ENCODE results near the gene BSN. TPM values are rescaled to one million over a fixed set of nuclear protein-coding genes. Genes with fewer than 3 reads are reported as not detected.

Gene BSN
- total RNA-seq, 2 experiments from 2014 or later: 0.09 to 0.11 TPM

GRCh38 chr3:49607105-49607591 is 52.9 kb downstream of the BSN start:
- POLR2A ChIA-PET: no interaction called here
- intact Hi-C loops (cut with DNase I, micrococcal nuclease): no loop called here
- Mint-ChIP-seq H3K4me1 (peaks cover 16% of the 10 kb centered on the region), H3K27me3 (no peaks in the 10 kb centered on the region), H3K4me3 (no peak overlapping the region), H3K9me3 (ENCODE audit: low read depth) (no peaks in the 10 kb centered on the region), H3K27ac (no peak overlapping the region), H3K36me3 (ENCODE audit: low read depth) (no peaks in the 10 kb centered on the region)
- no peak for DNase-seq
- ATAC-seq: peak; percentile 10
- CTCF ChIA-PET: interaction anchor here (0.6 kb wide), 1 partner anchor 346 kb away, joined by 3 read pairs; no protein-coding TSS in a partner anchor

DNA sequence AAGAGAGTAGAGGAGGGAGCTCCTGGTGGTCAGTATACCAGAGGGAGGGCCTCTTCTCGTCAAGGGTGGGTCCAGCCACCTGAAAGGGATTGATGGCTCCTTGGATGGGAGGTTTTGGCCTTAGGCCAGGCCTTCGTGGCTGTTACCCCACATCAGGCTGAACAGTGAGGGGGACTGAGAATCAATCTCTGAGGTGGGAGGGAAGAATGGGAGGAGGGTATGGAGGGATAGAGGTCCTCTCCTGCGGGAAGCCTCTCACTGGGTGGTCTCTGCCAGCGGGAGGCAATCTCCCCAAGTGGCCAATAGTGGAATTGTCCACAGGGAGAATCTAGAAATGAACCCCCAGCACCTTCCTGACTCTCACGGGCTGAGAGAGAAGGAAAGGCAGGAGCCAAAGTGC is 53.5 kb downstream of the BSN start:
- intact Hi-C loops (cut with DNase I, micrococcal nuclease): no loop called here
- DNase-seq (no peak), ATAC-seq (no peak)
- Mint-ChIP-seq H3K27ac (no peak overlapping the region), H3K27me3 (no peaks in the 10 kb centered on the region), H3K4me3 (no peak overlapping the region), H3K4me1 (peaks cover 13% of the 10 kb centered on the region), H3K9me3 (ENCODE audit: low read depth) (no peaks in the 10 kb centered on the region), H3K36me3 (ENCODE audit: low read depth) (no peaks in the 10 kb centered on the region)
- ChIA-PET CTCF (interaction anchor here (0.6 kb wide), 1 partner anchor 345 kb away, joined by 3 read pairs; no protein-coding TSS in a partner anchor), POLR2A (no interaction called here)

DNA sequence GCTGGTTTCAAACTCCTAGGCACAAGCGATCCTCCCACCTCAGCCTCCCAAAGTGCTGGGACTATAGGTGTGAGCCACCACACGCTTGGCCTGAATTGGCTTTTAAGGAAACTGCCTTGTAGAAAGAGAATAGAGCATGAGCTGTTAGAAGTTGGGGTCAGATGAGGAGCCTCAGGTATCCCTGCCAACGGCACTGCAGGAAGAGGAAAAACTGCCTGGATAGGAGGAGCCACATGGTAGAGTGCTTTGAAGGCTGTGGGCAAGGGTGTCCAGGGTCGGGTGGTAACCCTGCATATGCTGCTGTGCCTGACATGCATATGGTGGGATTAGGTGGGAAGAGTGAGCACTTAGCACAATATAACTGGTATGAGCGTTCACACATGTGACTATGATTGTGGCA is 55.0 kb downstream of the BSN start:
- Mint-ChIP-seq H3K4me1 (peaks cover under 1% of the 10 kb centered on the region), H3K4me3 (no peak overlapping the region), H3K27me3 (no peaks in the 10 kb centered on the region), H3K36me3 (ENCODE audit: low read depth) (no peaks in the 10 kb centered on the region), H3K27ac (no peak overlapping the region), H3K9me3 (ENCODE audit: low read depth) (no peaks in the 10 kb centered on the region)
- ATAC-seq: no peak
- intact Hi-C loops (cut with DNase I, micrococcal nuclease): no loop called here
- DNase-seq: no peak
- CTCF ChIA-PET: interaction anchor here (0.7 kb wide), 1 partner anchor 1229 kb away, joined by 3 read pairs; no protein-coding TSS in a partner anchor
- POLR2A ChIA-PET: no interaction called here

DNA sequence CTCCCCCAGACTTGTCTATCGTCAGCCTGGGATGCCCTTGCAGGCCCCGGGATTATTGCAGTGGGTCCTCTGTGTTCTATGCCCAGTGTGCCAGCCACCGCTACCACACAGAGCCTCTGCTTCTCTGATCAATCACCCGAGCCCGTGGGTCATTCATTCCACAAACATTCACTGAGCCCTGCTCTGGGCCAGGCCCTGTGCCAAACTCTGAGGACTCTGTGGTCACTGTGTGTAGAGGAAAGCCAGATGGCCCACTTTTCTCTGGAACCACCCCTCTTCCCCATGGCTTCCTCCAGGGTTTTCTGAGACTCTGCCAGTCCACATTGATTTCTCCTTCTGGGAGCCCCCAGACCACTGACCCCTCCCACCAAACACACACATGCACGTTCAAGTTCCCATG is 55.5 kb downstream of the BSN start:
- H3K9me3 Mint-ChIP-seq (ENCODE audit: low read depth): no peaks in the 10 kb centered on the region
- intact Hi-C loops (cut with DNase I, micrococcal nuclease): no loop called here
- no peaks in the 10 kb centered on the region for H3K36me3 Mint-ChIP-seq (ENCODE audit: low read depth)
- CTCF ChIA-PET: interaction anchor here (0.7 kb wide), 1 partner anchor 176 kb away, joined by 3 read pairs; the partner anchor contains the start of gene IP6K1
- no peaks in the 10 kb centered on the region for H3K4me1 Mint-ChIP-seq
- no peak overlapping the region for H3K27ac Mint-ChIP-seq
- H3K27me3 Mint-ChIP-seq: no peaks in the 10 kb centered on the region
- POLR2A ChIA-PET: no interaction called here
- H3K4me3 Mint-ChIP-seq: no peak overlapping the region
- ATAC-seq (no peak), DNase-seq (no peak)

DNA sequence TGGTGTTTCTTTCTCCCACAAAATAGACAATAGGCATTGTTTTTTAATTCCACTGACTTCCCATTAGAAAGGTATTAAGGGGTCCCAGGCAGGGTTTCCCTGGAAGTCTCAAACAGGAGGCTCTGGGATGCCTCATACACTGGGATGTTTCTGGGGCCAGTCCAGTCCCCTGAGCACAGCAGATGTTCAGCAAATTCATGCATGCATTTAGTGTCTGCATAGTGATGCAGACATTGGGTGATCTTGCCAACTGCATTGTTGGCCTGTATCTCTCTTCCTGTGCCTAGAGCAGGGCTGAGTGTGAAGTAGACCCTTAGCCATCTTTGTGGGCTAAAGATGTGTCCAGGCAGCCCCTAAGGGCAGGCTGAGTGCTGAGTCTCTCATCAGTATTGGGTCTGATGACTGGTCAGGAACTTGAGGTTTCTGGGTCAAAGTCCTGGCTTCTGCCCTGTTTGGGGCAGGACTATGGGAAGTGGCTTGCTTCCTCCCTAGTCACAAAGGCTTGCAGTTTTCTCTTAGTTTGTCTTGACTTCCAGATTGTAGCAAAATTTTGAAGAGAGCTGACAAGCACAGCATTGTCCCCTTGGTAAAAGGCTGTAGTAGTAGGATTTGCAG is 56.5 kb downstream of the BSN start:
- no peak for ATAC-seq
- Mint-ChIP-seq H3K4me3 (no peak overlapping the region), H3K36me3 (ENCODE audit: low read depth) (no peaks in the 10 kb centered on the region), H3K27ac (no peak overlapping the region), H3K9me3 (ENCODE audit: low read depth) (no peaks in the 10 kb centered on the region), H3K27me3 (no peaks in the 10 kb centered on the region), H3K4me1 (no peaks in the 10 kb centered on the region)
- ChIA-PET CTCF (interaction anchor here (0.7 kb wide), 1 partner anchor 175 kb away, joined by 3 read pairs; the partner anchor contains the start of gene IP6K1), POLR2A (no interaction called here)
- intact Hi-C loops (cut with DNase I, micrococcal nuclease): no loop called here
- DNase-seq: no peak

GRCh38 chr3:49611291-49611690 is 57.0 kb downstream of the BSN start:
- Mint-ChIP-seq H3K4me1 (no peaks in the 10 kb centered on the region), H3K27ac (no peak overlapping the region), H3K4me3 (no peak overlapping the region), H3K36me3 (ENCODE audit: low read depth) (no peaks in the 10 kb centered on the region), H3K9me3 (ENCODE audit: low read depth) (no peaks in the 10 kb centered on the region), H3K27me3 (no peaks in the 10 kb centered on the region)
- intact Hi-C loops (cut with DNase I, micrococcal nuclease): no loop called here
- ATAC-seq: no peak
- CTCF ChIA-PET: interaction anchor here (0.8 kb wide), 1 partner anchor 162 kb away, joined by 3 read pairs; no protein-coding TSS in a partner anchor
- no peak for DNase-seq
- POLR2A ChIA-PET: no interaction called here

DNA sequence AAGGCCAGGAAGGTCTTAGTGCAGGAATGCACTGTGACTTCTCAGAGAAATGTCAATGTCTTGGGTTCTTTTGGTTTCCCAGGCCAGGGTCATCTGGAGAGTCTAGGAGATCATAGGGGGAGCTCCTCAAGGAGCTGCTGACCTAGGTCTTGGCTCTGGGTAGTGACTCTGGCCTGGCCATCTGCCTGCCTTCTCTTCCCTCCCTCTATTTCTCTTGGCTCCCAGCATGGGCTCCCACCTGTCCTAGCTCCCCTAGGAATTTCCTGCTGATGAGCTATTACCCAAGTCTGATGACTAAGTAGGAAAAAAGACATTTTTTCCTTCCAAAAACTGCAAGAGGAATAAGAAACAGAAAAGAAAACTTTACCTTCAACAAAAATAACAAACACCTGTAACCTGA is 57.4 kb downstream of the BSN start:
- DNase-seq (no peak), ATAC-seq (no peak)
- H3K9me3 Mint-ChIP-seq (ENCODE audit: low read depth): no peaks in the 10 kb centered on the region
- H3K27ac Mint-ChIP-seq: no peak overlapping the region
- no peak overlapping the region for H3K4me3 Mint-ChIP-seq
- intact Hi-C loops (cut with DNase I, micrococcal nuclease): no loop called here
- no peaks in the 10 kb centered on the region for H3K27me3 Mint-ChIP-seq
- H3K36me3 Mint-ChIP-seq (ENCODE audit: low read depth): no peaks in the 10 kb centered on the region
- ChIA-PET CTCF (interaction anchor here (0.8 kb wide), 1 partner anchor 163 kb away, joined by 3 read pairs; no protein-coding TSS in a partner anchor), POLR2A (no interaction called here)
- H3K4me1 Mint-ChIP-seq: no peaks in the 10 kb centered on the region

- Mint-ChIP-seq H3K4me3 (no peak overlapping the region), H3K4me1 (no peaks in the 10 kb centered on the region), H3K27me3 (no peaks in the 10 kb centered on the region), H3K9me3 (ENCODE audit: low read depth) (no peaks in the 10 kb centered on the region), H3K27ac (no peak overlapping the region), H3K36me3 (ENCODE audit: low read depth) (no peaks in the 10 kb centered on the region)
- intact Hi-C loops (cut with DNase I, micrococcal nuclease): no loop called here
- no peak for DNase-seq
- ATAC-seq: no peak
- ChIA-PET POLR2A (no interaction called here), CTCF (interaction anchor here (0.8 kb wide), 1 partner anchor 42 kb away, joined by 3 read pairs; no protein-coding TSS in a partner anchor)
Measured at GRCh38 chr3:49614936-49615335, 60.7 kb downstream of the BSN start.

DNA sequence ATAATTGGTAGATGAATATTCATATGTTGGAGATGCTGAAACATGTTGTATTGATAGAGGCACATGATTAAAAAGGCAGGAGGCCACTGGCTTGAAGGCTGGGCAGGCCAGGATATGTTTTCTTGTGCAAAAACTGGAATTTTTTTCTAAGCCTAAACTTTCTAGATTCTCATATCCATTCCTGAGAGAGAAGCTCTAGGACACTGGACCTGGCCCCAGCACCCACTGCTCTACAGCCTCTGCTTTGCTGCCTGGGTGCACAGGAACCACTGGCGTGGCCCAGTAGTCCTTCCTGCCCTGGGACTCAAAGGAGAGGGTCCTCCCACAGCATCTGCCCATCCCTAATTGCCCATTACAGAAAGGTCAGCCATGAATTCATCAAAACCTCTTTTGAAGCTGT is 61.8 kb downstream of the BSN start:
- no peak overlapping the region for H3K27ac Mint-ChIP-seq
- ChIA-PET POLR2A (no interaction called here), CTCF (no interaction called here)
- H3K4me1 Mint-ChIP-seq: no peaks in the 10 kb centered on the region
- ATAC-seq (no peak), DNase-seq (no peak)
- intact Hi-C loops (cut with DNase I, micrococcal nuclease): no loop called here
- no peaks in the 10 kb centered on the region for H3K27me3 Mint-ChIP-seq
- no peaks in the 10 kb centered on the region for H3K36me3 Mint-ChIP-seq (ENCODE audit: low read depth)
- no peaks in the 10 kb centered on the region for H3K9me3 Mint-ChIP-seq (ENCODE audit: low read depth)
- H3K4me3 Mint-ChIP-seq: no peak overlapping the region

DNA sequence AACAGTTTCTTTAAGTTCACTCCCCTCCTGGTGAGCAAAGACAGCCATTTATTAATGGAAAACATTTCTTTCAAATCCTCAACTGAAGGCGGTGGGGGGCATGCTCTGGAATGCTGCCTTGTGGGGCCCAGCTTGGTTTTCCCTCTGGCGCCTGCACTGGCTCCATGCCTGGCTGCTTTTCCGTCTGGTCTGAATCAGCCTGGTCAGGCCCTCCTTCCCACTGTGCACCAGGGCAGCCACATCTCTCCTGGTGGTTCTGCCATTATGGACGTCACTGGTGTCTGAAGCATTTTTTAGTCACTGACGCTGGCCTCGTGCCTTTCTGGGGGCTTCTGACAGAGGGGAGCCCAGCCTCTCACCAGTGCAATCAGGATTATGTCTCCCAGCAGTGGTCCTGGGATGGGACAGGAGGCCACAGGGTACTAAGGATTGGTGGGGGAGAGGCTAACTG is 62.2 kb downstream of the BSN start:
- ChIA-PET POLR2A (no interaction called here), CTCF (no interaction called here)
- Mint-ChIP-seq H3K27ac (no peak overlapping the region), H3K4me1 (no peaks in the 10 kb centered on the region), H3K9me3 (ENCODE audit: low read depth) (no peaks in the 10 kb centered on the region), H3K36me3 (ENCODE audit: low read depth) (no peaks in the 10 kb centered on the region), H3K4me3 (no peak overlapping the region), H3K27me3 (no peaks in the 10 kb centered on the region)
- no peak for DNase-seq
- intact Hi-C loops (cut with DNase I, micrococcal nuclease): no loop called here
- no peak for ATAC-seq

DNA sequence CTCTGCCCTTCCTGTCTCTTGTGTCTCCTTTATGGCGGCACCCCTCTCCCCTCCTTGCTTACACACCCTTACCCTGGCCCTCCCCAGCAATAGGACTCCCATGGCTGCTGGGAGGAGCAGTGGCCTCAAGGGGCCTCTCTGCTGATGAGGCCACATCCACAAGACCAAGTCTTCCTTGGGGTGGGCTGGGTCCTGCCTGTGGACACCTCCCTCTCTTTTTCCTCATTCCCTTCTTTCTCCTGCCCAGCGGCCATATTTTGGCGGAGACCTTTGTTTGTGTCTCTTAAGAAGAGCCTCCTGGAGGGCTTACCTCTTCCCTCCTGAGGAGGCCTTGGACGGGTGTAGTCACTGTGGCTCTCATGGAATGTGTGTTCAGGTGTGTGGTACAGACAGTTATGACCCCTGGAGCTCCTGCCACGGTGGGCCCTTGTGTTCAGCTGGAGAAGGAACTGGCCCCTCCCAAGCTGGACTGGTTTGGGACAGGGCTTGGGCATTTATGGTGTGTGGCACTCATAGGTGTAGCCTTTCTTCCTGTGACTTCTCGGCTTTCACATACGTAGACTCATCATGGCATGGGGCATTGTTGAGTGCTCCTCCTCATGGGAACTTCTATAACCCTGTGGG is 63.2 kb downstream of the BSN start:
- DNase-seq: no peak
- intact Hi-C loops (cut with DNase I, micrococcal nuclease): no loop called here
- Mint-ChIP-seq H3K36me3 (ENCODE audit: low read depth) (no peaks in the 10 kb centered on the region), H3K9me3 (ENCODE audit: low read depth) (no peaks in the 10 kb centered on the region), H3K4me3 (no peak overlapping the region), H3K4me1 (no peaks in the 10 kb centered on the region), H3K27me3 (no peaks in the 10 kb centered on the region), H3K27ac (no peak overlapping the region)
- POLR2A ChIA-PET: no interaction called here
- no peak for ATAC-seq
- CTCF ChIA-PET: no interaction called here

DNA sequence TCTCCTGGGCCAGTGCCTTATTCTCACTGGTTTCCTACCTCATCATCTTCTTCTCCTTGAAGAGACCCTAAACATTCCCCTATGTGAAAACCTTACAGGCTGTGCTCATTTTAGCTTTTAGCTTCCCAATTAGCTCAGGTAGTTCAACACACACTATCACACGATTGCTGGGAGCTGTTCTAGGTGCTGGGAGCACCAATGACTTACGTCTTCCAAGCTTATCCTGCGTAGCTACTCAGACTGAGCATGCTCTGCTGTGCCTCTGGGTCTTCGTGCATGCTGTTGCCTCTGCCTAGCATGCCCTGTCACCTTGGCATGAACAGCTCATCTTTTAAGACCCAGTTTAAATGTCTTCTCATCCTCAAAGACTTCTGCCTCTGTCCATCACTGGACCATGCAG is 64.1 kb downstream of the BSN start:
- H3K9me3 Mint-ChIP-seq (ENCODE audit: low read depth): no peaks in the 10 kb centered on the region
- H3K4me1 Mint-ChIP-seq: no peaks in the 10 kb centered on the region
- DNase-seq (no peak), ATAC-seq (no peak)
- intact Hi-C loops (cut with DNase I, micrococcal nuclease): no loop called here
- ChIA-PET POLR2A (no interaction called here), CTCF (no interaction called here)
- no peak overlapping the region for H3K4me3 Mint-ChIP-seq
- H3K36me3 Mint-ChIP-seq (ENCODE audit: low read depth): no peaks in the 10 kb centered on the region
- H3K27me3 Mint-ChIP-seq: no peaks in the 10 kb centered on the region
- no peak overlapping the region for H3K27ac Mint-ChIP-seq

Measured in activated CD4-positive, alpha-beta T cell treated with anti-CD3 and anti-CD28 coated beads for 36 hours (primary cell).